HepG2 (cell line): Measurements from ENCODE around the gene SPATA13. TPM values are rescaled to one million over a fixed set of nuclear protein-coding genes. Genes with fewer than 3 reads are reported as not detected.

Experiments
- GATAD2A ChIP-seq: IDR thresholded peaks from 2 replicates; pipeline ENCODE4 v1.6.1; 2016
- HDAC2 ChIP-seq: sonication (generic); formaldehyde crosslinking; IDR thresholded peaks from 2 replicates; pipeline ENCODE4 v1.4.0; 2020; ENCODE audit warnings: missing genetic modification reagents
- HIVEP1 ChIP-seq: sonication (generic); formaldehyde crosslinking; IDR thresholded peaks from 2 replicates; pipeline ENCODE4 v1.4.0; 2020; ENCODE audit warnings: mild to moderate bottlenecking, missing genetic modification reagents
- IKZF5 ChIP-seq: IDR thresholded peaks from 2 replicates; pipeline ENCODE4 v1.6.1; 2018; ENCODE audit warnings: missing genetic modification reagents, mild to moderate bottlenecking, missing compliant biosample characterization
- ONECUT2 ChIP-seq: sonication (generic); formaldehyde crosslinking; IDR thresholded peaks from 2 replicates; pipeline ENCODE4 v1.4.0; 2020; ENCODE audit warnings: missing genetic modification reagents
- POLR2G ChIP-seq: fragments of 200-400 bp; formaldehyde crosslinking; IDR thresholded peaks from 2 replicates; pipeline ENCODE4 v1.6.1; 2018; ENCODE audit warnings: mild to moderate bottlenecking, low read depth, low read length, moderate library complexity
- RERE ChIP-seq: IDR thresholded peaks from 2 replicates; pipeline ENCODE4 v1.6.1; 2016; ENCODE audit warnings: low read depth, missing genetic modification reagents, missing compliant biosample characterization
- SALL1 ChIP-seq: sonication (generic); formaldehyde crosslinking; IDR thresholded peaks from 2 replicates; pipeline ENCODE4 v1.8.0; 2022; ENCODE audit warnings: mild to moderate bottlenecking, missing genetic modification reagents
- SRSF9 ChIP-seq: fragments of 200-400 bp; formaldehyde crosslinking; IDR thresholded peaks from 2 replicates; pipeline ENCODE4 v1.6.1; 2018; ENCODE audit warnings: borderline replicate concordance, mild to moderate bottlenecking, low read depth, low read length; ENCODE audit not compliant: insufficient read depth, poor library complexity, severe bottlenecking
- TAF1 ChIP-seq: sonication (generic); formaldehyde crosslinking; IDR thresholded peaks from 2 replicates; pipeline ENCODE4 v1.4.0; 2020; ENCODE audit warnings: missing genetic modification reagents
- ZBTB42 ChIP-seq: sonication (generic); formaldehyde crosslinking; IDR thresholded peaks from 2 replicates; pipeline ENCODE4 v1.5.0; 2020; ENCODE audit warnings: mild to moderate bottlenecking, missing genetic modification reagents
- ZNF383 ChIP-seq: sonication (generic); formaldehyde crosslinking; IDR thresholded peaks from 2 replicates; pipeline ENCODE4 v1.4.0; 2020; ENCODE audit warnings: missing genetic modification reagents, mild to moderate bottlenecking, borderline replicate concordance
- polyA plus RNA-seq, 8 experiments: library from polyadenylated mRNA; depleted of rRNA in 3 of 8; stranded (reverse) in 7 of 8; unstranded in 1 of 8; fragments of >200 nt; fragmentation: Illumina TruSeq in 4 of 8; extraction: Trizol in 4 of 8; gene quantifications; 2 replicates each; pipeline versions ENCODE4 v1.2.1 to v1.2.3, GENCODE V29; 2011 to 2016; ENCODE audit warnings: low read depth in 4 of 8, missing spikeins in 1 of 8, mixed read lengths in 1 of 8; ENCODE audit not compliant: insufficient read depth in 1 of 8
- total RNA-seq, 5 experiments: library from RNA; depleted of rRNA; stranded (reverse); fragments of >200 nt; fragmentation: Illumina TruSeq; extraction: Trizol; gene quantifications; 2 replicates each; pipeline ENCODE4 v1.2.3, GENCODE V29; 2016; ENCODE audit warnings: low read depth in 1 of 5
- TF ChIP-seq, protein P1 (sequence below): sonication (generic); formaldehyde crosslinking; IDR thresholded peaks from 2 replicates; pipeline ENCODE4 v1.8.0; 2023; ENCODE audit warnings: mild to moderate bottlenecking, missing genetic modification reagents
- TF ChIP-seq, protein P2 (sequence below), 2 experiments: sonication (generic) in 1 of 2; formaldehyde crosslinking in 1 of 2; IDR thresholded peaks; 2 replicates each; pipeline versions ENCODE4 v1.5.1 to v1.6.1; 2011 to 2020; ENCODE audit warnings: borderline replicate concordance in 1 of 2, low read depth in 1 of 2, low read length in 1 of 2, mild to moderate bottlenecking in 1 of 2, missing genetic modification reagents in 1 of 2, moderate library complexity in 1 of 2
- TF ChIP-seq, protein P3 (sequence below): sonication (generic); formaldehyde crosslinking; IDR thresholded peaks from 2 replicates; pipeline ENCODE4 v1.8.0; 2022; ENCODE audit warnings: mild to moderate bottlenecking, missing genetic modification reagents

The SPATA13 gene
- total and polyA plus RNA-seq, 2 of the 13 experiments (the other 11 are each of a cell fraction or from before 2014, with no cell fraction given): 11.3 to 14.2 TPM

GRCh38 chr13:24182703-24183081 is 22.2 kb downstream of the SPATA13 start (continued):
- TF ChIP-seq RERE (CRISPR knock-in tag): no peak
- TF ChIP-seq, protein P1, sequence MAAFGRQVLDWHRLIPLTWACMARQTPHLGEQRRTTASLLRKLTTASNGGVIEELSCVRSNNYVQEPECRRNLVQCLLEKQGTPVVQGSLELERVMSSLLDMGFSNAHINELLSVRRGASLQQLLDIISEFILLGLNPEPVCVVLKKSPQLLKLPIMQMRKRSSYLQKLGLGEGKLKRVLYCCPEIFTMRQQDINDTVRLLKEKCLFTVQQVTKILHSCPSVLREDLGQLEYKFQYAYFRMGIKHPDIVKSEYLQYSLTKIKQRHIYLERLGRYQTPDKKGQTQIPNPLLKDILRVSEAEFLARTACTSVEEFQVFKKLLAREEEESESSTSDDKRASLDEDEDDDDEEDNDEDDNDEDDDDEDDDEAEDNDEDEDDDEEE (CRISPR knock-in tag): no peak
- TF ChIP-seq SALL1 (CRISPR knock-in tag): peak; percentile 53
- TF ChIP-seq TAF1 (CRISPR knock-in tag): no peak
- TF ChIP-seq GATAD2A (CRISPR knock-in tag): peak; percentile 67
- 0 out of 2 replicates have a peak, but pooled peaks have one; percentile 3 for TF ChIP-seq IKZF5 (CRISPR knock-in tag)
- TF ChIP-seq ZNF383 (CRISPR knock-in tag): no peak
- TF ChIP-seq ONECUT2 (CRISPR knock-in tag): no peak
- TF ChIP-seq, protein P2, sequence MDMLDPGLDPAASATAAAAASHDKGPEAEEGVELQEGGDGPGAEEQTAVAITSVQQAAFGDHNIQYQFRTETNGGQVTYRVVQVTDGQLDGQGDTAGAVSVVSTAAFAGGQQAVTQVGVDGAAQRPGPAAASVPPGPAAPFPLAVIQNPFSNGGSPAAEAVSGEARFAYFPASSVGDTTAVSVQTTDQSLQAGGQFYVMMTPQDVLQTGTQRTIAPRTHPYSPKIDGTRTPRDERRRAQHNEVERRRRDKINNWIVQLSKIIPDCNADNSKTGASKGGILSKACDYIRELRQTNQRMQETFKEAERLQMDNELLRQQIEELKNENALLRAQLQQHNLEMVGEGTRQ (IDR thresholded peaks at IDR 0.05; ENCODE audit: low read depth, low read length): no peak
- TF ChIP-seq, protein P2 (CRISPR knock-in tag; IDR thresholded peaks at IDR 0.05; ENCODE audit: borderline replicate concordance): no peak
- TF ChIP-seq, protein P3, sequence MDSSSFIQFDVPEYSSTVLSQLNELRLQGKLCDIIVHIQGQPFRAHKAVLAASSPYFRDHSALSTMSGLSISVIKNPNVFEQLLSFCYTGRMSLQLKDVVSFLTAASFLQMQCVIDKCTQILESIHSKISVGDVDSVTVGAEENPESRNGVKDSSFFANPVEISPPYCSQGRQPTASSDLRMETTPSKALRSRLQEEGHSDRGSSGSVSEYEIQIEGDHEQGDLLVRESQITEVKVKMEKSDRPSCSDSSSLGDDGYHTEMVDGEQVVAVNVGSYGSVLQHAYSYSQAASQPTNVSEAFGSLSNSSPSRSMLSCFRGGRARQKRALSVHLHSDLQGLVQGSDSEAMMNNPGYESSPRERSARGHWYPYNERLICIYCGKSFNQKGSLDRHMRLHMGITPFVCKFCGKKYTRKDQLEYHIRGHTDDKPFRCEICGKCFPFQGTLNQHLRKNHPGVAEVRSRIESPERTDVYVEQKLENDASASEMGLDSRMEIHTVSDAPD (CRISPR knock-in tag): no peak
- peak; percentile 41; the same call in 1 of the 2 replicates for TF ChIP-seq POLR2G
- TF ChIP-seq HDAC2 (CRISPR knock-in tag): 0 out of 2 replicates have a peak, but pooled peaks have one; percentile 6
- TF ChIP-seq HIVEP1: no peak
- TF ChIP-seq ZBTB42: no peak
- TF ChIP-seq SRSF9: no peak
